ENCODE results near the gene CCDC57.
A peak's percentile ranks its signal among the peaks of the same experiment; 100 is the strongest.

CCDC57 gene

DNA sequence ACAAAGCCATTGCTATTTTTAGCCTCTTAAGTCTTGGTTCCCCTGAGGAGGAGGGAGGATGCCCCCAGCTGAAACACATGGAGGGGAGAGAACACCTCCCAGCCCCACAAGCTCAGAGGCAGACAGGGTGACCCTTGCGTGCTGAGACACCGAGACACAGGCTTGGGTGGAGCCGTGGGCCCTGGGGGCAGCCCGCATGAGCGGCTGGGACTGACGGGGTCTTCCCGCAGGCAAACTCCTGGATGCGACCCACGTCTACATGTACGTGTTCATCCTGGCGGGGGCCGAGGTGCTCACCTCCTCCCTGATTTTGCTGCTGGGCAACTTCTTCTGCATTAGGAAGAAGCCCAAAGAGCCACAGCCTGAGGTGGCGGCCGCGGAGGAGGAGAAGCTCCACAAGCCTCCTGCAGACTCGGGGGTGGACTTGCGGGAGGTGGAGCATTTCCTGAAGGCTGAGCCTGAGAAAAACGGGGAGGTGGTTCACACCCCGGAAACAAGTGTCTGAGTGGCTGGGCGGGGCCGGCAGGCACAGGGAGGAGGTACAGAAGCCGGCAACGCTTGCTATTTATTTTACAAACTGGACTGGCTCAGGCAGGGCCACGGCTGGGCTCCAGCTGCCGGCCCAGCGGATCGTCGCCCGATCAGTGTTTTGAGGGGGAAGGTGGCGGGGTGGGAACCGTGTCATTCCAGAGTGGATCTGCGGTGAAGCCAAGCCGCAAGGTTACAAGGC lies 26.0 kb upstream of the CCDC57 start:
- 53% methylated on average over 28 of the region's 33 CpGs for WGBS (ENCODE audit: insufficient coverage)
- peak in 1 of 3 donors; percentile 44 for DNase-seq
- ChIA-PET POLR2A (interaction anchor here (1.1 to 1.7 kb wide), 3 partner anchors 10 to 60 kb away, joined by 4 to 5 read pairs (median 5); partner anchors contain the start of gene SLC16A3), CTCF (interaction anchor here (0.7 to 3.6 kb wide), 8 partner anchors 9 to 208 kb away, joined by 3 to 13 read pairs (median 3); no protein-coding TSS in a partner anchor)
- peak overlapping the region in 1 of 2 experiments; percentile 71 for H3K27ac ChIP-seq (ENCODE audit: insufficient read depth in 1 of 2, low read depth in 1 of 2, low read length in 2 of 2, poor library complexity in 1 of 2, severe bottlenecking in 2 of 2)
- peak overlapping the region in 3 of 7 experiments; percentile 10 to 39 (median 37) for H3K4me3 ChIP-seq (ENCODE audit: control insufficient read depth in 1 of 7, extremely low read depth in 1 of 7, insufficient read depth in 4 of 7, low read depth in 2 of 7, low read length in 6 of 7)
- H3K27me3 ChIP-seq (replicated peaks in 2 of 5; ENCODE audit: control insufficient read depth in 4 of 5, insufficient read depth in 5 of 5, low read length in 4 of 5), result no peaks in the 10 kb centered on the region
- H3K4me1 ChIP-seq (ENCODE audit: control extremely low read depth in 1 of 4, control insufficient read depth in 4 of 4, insufficient read depth in 4 of 4, low read length in 3 of 4), result peaks cover 0 to 90% (median 72%) of the 10 kb centered on the region in 4 experiments
- peaks cover 7 to 54% (median 22%) of the 10 kb centered on the region in 4 experiments for H3K36me3 ChIP-seq (ENCODE audit: control insufficient read depth in 4 of 4, insufficient read depth in 4 of 4, low read length in 3 of 4)
- H3K9me3 ChIP-seq (ENCODE audit: control extremely low read depth in 1 of 5, control insufficient read depth in 4 of 5, insufficient read depth in 2 of 5, low read depth in 1 of 5, low read length in 4 of 5), result no peaks in the 10 kb centered on the region

DNA sequence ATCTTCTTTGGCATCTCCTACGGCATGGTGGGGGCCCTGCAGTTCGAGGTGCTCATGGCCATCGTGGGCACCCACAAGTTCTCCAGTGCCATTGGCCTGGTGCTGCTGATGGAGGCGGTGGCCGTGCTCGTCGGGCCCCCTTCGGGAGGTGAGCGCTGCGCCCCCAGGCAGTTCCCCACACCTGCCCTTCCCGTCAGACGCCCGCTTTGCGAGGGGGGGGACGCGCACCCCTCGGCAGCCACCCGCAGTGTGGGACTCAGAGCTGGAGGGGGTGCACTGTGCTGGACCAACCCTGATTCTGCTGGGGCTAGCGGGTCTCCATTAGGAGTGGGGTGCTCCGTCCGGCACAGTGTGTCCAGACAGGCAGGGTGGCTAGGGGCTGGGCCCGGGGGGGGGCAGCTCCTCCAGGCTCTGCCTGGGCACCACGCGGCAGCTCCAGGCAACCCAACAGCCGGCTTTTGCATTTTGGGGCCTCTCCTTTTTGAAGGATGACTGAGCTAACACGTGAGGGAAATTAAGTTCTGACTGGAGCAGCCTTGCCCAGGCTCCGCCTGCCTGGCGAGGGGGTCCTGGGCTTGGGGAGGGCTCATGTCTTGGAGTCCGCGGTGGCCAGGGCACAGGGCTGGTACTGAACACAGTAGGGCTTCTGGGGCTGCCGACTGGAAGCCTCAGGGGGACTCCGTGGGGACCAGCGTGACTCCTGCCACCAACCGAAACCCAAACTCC lies 25.3 kb upstream of the CCDC57 start:
- ChIA-PET CTCF (interaction anchor here (1.1 to 3.6 kb wide), 5 partner anchors 32 to 207 kb away, joined by 3 to 13 read pairs (median 5); no protein-coding TSS in a partner anchor), POLR2A (interaction anchor here (1.1 kb wide), 1 partner anchor 9 kb away, joined by 5 read pairs; the partner anchor contains the start of gene SLC16A3)
- Histone ChIP-seq H3K36me3 (ENCODE audit: control insufficient read depth in 4 of 4, insufficient read depth in 4 of 4, low read length in 3 of 4) (peaks cover 7 to 47% (median 15%) of the 10 kb centered on the region in 4 experiments), H3K9me3 (ENCODE audit: control extremely low read depth in 1 of 5, control insufficient read depth in 4 of 5, insufficient read depth in 2 of 5, low read depth in 1 of 5, low read length in 4 of 5) (no peaks in the 10 kb centered on the region), H3K4me1 (ENCODE audit: control extremely low read depth in 1 of 4, control insufficient read depth in 4 of 4, insufficient read depth in 4 of 4, low read length in 3 of 4) (peaks cover 0 to 92% (median 69%) of the 10 kb centered on the region in 4 experiments), H3K27me3 (replicated peaks in 2 of 5; ENCODE audit: control insufficient read depth in 4 of 5, insufficient read depth in 5 of 5, low read length in 4 of 5) (no peaks in the 10 kb centered on the region), H3K4me3 (ENCODE audit: control insufficient read depth in 1 of 7, extremely low read depth in 1 of 7, insufficient read depth in 4 of 7, low read depth in 2 of 7, low read length in 6 of 7) (peak overlapping the region in 2 of 7 experiments; percentile 37 to 39), H3K27ac (ENCODE audit: insufficient read depth in 1 of 2, low read depth in 1 of 2, low read length in 2 of 2, poor library complexity in 1 of 2, severe bottlenecking in 2 of 2) (peak overlapping the region in 1 of 2 experiments; percentile 71)
- WGBS (ENCODE audit: insufficient coverage), result 83% methylated on average over 24 of the region's 34 CpGs
- no peak for DNase-seq

DNA sequence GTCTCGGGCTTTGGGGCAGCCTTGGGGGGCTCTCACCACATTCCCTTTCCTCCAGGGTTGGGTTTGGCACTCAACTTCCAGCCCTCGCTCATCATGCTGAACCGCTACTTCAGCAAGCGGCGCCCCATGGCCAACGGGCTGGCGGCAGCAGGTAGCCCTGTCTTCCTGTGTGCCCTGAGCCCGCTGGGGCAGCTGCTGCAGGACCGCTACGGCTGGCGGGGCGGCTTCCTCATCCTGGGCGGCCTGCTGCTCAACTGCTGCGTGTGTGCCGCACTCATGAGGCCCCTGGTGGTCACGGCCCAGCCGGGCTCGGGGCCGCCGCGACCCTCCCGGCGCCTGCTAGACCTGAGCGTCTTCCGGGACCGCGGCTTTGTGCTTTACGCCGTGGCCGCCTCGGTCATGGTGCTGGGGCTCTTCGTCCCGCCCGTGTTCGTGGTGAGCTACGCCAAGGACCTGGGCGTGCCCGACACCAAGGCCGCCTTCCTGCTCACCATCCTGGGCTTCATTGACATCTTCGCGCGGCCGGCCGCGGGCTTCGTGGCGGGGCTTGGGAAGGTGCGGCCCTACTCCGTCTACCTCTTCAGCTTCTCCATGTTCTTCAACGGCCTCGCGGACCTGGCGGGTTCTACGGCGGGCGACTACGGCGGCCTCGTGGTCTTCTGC lies 24.6 kb upstream of the CCDC57 start:
- ChIA-PET POLR2A (interaction anchor here (1.1 kb wide), 1 partner anchor 8 kb away, joined by 5 read pairs; the partner anchor contains the start of gene SLC16A3), CTCF (interaction anchor here (1.1 to 3.6 kb wide), 7 partner anchors 18 to 114 kb away, joined by 3 to 13 read pairs (median 6); no protein-coding TSS in a partner anchor)
- Histone ChIP-seq H3K4me3 (ENCODE audit: control insufficient read depth in 1 of 7, extremely low read depth in 1 of 7, insufficient read depth in 4 of 7, low read depth in 2 of 7, low read length in 6 of 7) (no peak overlapping the region), H3K9me3 (ENCODE audit: control extremely low read depth in 1 of 5, control insufficient read depth in 4 of 5, insufficient read depth in 2 of 5, low read depth in 1 of 5, low read length in 4 of 5) (no peaks in the 10 kb centered on the region), H3K4me1 (ENCODE audit: control extremely low read depth in 1 of 4, control insufficient read depth in 4 of 4, insufficient read depth in 4 of 4, low read length in 3 of 4) (peaks cover 0 to 90% (median 65%) of the 10 kb centered on the region in 4 experiments), H3K27ac (ENCODE audit: insufficient read depth in 1 of 2, low read depth in 1 of 2, low read length in 2 of 2, poor library complexity in 1 of 2, severe bottlenecking in 2 of 2) (no peak overlapping the region), H3K36me3 (ENCODE audit: control insufficient read depth in 4 of 4, insufficient read depth in 4 of 4, low read length in 3 of 4) (peaks cover 7 to 40% (median 11%) of the 10 kb centered on the region in 4 experiments), H3K27me3 (replicated peaks in 2 of 5; ENCODE audit: control insufficient read depth in 4 of 5, insufficient read depth in 5 of 5, low read length in 4 of 5) (no peaks in the 10 kb centered on the region)
- peak in 2 of 3 donors; percentile 64 to 74 for DNase-seq
- 94% methylated on average over 57 of the region's 59 CpGs for WGBS (ENCODE audit: insufficient coverage)

DNA sequence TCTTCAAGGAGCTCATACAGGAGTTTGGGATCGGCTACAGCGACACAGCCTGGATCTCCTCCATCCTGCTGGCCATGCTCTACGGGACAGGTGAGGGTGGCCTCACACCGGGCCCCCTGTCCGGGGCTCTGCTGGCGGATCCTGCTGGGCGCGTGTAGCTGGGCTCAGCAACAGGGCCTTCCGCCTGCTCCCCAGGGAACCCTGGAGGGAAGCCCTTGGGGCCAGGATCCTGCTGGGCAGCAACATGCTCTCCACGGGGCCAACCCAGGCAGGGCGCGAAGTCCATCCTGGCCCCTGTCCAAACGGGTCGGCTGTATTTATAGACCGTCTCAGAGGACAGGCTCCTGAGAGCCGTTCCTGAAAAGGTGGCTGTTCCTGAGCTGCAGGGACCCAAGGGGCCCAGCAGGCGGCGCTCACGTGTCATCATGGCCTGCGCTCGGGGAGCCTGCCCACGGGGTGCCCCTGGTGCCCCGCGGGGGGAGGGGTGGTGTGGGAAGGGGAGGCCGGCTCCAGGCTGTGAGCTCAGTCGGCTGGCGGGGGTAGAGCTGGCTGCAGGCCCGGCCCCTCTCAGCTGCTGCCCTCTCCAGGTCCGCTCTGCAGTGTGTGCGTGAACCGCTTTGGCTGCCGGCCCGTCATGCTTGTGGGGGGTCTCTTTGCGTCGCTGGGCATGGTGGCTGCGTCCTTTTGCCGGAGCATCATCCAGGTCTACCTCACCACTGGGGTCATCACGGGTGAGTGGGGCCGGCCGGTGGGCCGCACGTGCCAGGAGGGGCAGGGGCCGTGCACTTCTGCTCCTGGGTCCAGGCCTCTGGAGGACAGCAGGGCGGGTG lies 23.7 kb upstream of the CCDC57 start:
- CTCF ChIA-PET, result interaction anchor here (1.0 to 3.6 kb wide), 18 partner anchors 9 to 207 kb away, joined by 3 to 13 read pairs (median 4); partner anchors contain the start of gene CD7
- Histone ChIP-seq H3K4me1 (ENCODE audit: control extremely low read depth in 1 of 4, control insufficient read depth in 4 of 4, insufficient read depth in 4 of 4, low read length in 3 of 4) (peaks cover 0 to 90% (median 65%) of the 10 kb centered on the region in 4 experiments), H3K9me3 (ENCODE audit: control extremely low read depth in 1 of 5, control insufficient read depth in 4 of 5, insufficient read depth in 2 of 5, low read depth in 1 of 5, low read length in 4 of 5) (no peaks in the 10 kb centered on the region), H3K27me3 (replicated peaks in 2 of 5; ENCODE audit: control insufficient read depth in 4 of 5, insufficient read depth in 5 of 5, low read length in 4 of 5) (no peaks in the 10 kb centered on the region), H3K27ac (ENCODE audit: insufficient read depth in 1 of 2, low read depth in 1 of 2, low read length in 2 of 2, poor library complexity in 1 of 2, severe bottlenecking in 2 of 2) (peak overlapping the region in 1 of 2 experiments; percentile 54), H3K36me3 (ENCODE audit: control insufficient read depth in 4 of 4, insufficient read depth in 4 of 4, low read length in 3 of 4) (peaks cover 7 to 37% (median 11%) of the 10 kb centered on the region in 4 experiments), H3K4me3 (ENCODE audit: control insufficient read depth in 1 of 7, extremely low read depth in 1 of 7, insufficient read depth in 4 of 7, low read depth in 2 of 7, low read length in 6 of 7) (no peak overlapping the region)
- WGBS (ENCODE audit: insufficient coverage), result 63% methylated on average over 40 of the region's 44 CpGs
- POLR2A ChIA-PET, result interaction anchor here (0.5 to 1.6 kb wide), 3 partner anchors 24 to 93 kb away, joined by 3 to 4 read pairs (median 3); partner anchors contain the start of gene CCDC57
- DNase-seq, result peak; percentile 58 to 71 (median 67)

DNA sequence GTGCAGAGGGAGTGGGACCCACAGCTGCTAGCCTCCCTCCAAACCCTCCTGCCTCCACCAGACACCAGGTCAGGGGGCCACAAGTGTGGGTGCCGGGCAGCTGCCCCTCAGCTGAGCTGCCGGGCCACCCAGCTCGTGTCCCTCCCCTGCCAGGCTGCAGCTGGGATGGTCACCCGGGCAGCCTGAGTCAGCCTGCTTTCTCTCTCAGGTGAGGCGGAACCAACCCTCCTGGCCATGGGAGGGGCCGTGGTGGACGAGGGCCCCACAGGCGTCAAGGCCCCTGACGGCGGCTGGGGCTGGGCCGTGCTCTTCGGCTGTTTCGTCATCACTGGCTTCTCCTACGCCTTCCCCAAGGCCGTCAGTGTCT lies 23.1 kb upstream of the CCDC57 start:
- CTCF ChIA-PET, result interaction anchor here (1.0 to 3.6 kb wide), 19 partner anchors 9 to 206 kb away, joined by 3 to 13 read pairs (median 4); partner anchors contain the start of gene CD7
- Histone ChIP-seq H3K4me1 (ENCODE audit: control extremely low read depth in 1 of 4, control insufficient read depth in 4 of 4, insufficient read depth in 4 of 4, low read length in 3 of 4) (peaks cover 0 to 89% (median 62%) of the 10 kb centered on the region in 4 experiments), H3K27me3 (replicated peaks in 2 of 5; ENCODE audit: control insufficient read depth in 4 of 5, insufficient read depth in 5 of 5, low read length in 4 of 5) (no peaks in the 10 kb centered on the region), H3K4me3 (ENCODE audit: control insufficient read depth in 1 of 7, extremely low read depth in 1 of 7, insufficient read depth in 4 of 7, low read depth in 2 of 7, low read length in 6 of 7) (no peak overlapping the region), H3K9me3 (ENCODE audit: control extremely low read depth in 1 of 5, control insufficient read depth in 4 of 5, insufficient read depth in 2 of 5, low read depth in 1 of 5, low read length in 4 of 5) (no peaks in the 10 kb centered on the region), H3K36me3 (ENCODE audit: control insufficient read depth in 4 of 4, insufficient read depth in 4 of 4, low read length in 3 of 4) (peaks cover 7 to 37% (median 11%) of the 10 kb centered on the region in 4 experiments), H3K27ac (ENCODE audit: insufficient read depth in 1 of 2, low read depth in 1 of 2, low read length in 2 of 2, poor library complexity in 1 of 2, severe bottlenecking in 2 of 2) (peak overlapping the region in 1 of 2 experiments; percentile 54)
- POLR2A ChIA-PET, result interaction anchor here (0.5 to 1.6 kb wide), 3 partner anchors 23 to 198 kb away, joined by 3 to 4 read pairs (median 3); partner anchors contain the start of gene CCDC57
- 92% methylated on average over 15 of the region's 15 CpGs for WGBS (ENCODE audit: insufficient coverage)
- no peak for DNase-seq

Measured in common myeloid progenitor, CD34-positive (primary cell).